H9 (cell line): ENCODE data around the gene KCTD12. TPM values are rescaled to one million over a fixed set of nuclear protein-coding genes. Genes with fewer than 3 reads are reported as not detected.

Source experiments
- DNase-seq: peaks from one replicate; pipeline ENCODE4 v3.0.0-alpha.2; 2017
- H2AFZ ChIP-seq: one replicate; pipeline ENCODE4 v1.6.1; 2013; ENCODE audit warnings: mild to moderate bottlenecking, low read length, control low read depth, moderate library complexity
- H2AK5ac ChIP-seq: 2 replicates; pipeline ENCODE4 v1.6.1; 2013; ENCODE audit warnings: low read length, control low read depth, mixed read lengths; ENCODE audit not compliant: insufficient read length
- H2BK120ac ChIP-seq: one replicate; pipeline ENCODE4 v1.6.1; 2013; ENCODE audit warnings: low read depth, mild to moderate bottlenecking, low read length, control low read depth, inconsistent platforms; ENCODE audit not compliant: poor library complexity, severe bottlenecking
- H2BK12ac ChIP-seq: 2 replicates; pipeline ENCODE4 v1.6.1; 2013; ENCODE audit warnings: low read length, control low read depth, mixed read lengths, low read depth; ENCODE audit not compliant: insufficient read length
- H2BK15ac ChIP-seq: 2 replicates; pipeline ENCODE4 v1.6.1; 2013; ENCODE audit warnings: low read depth, low read length, control low read depth
- H2BK20ac ChIP-seq: one replicate; pipeline ENCODE4 v1.6.1; 2013; ENCODE audit warnings: low read depth, mild to moderate bottlenecking, low read length, control low read depth, inconsistent platforms; ENCODE audit not compliant: poor library complexity, severe bottlenecking
- H2BK5ac ChIP-seq: 2 replicates; pipeline ENCODE4 v1.6.1; 2013; ENCODE audit warnings: low read length, control low read depth, mixed read lengths; ENCODE audit not compliant: insufficient read length
- H3K14ac ChIP-seq: 2 replicates; pipeline ENCODE4 v1.6.1; 2013; ENCODE audit warnings: low read length, control low read depth; ENCODE audit not compliant: insufficient read depth
- H3K18ac ChIP-seq: 2 replicates; pipeline ENCODE4 v1.6.1; 2013; ENCODE audit warnings: low read depth, mild to moderate bottlenecking, mixed read lengths, low read length, control low read depth; ENCODE audit not compliant: insufficient read length
- H3K23ac ChIP-seq: 2 replicates; pipeline ENCODE4 v1.6.1; 2013; ENCODE audit warnings: low read length, control low read depth, mixed read lengths, low read depth; ENCODE audit not compliant: insufficient read length
- H3K23me2 ChIP-seq: 2 replicates; pipeline ENCODE4 v1.6.1; 2013; ENCODE audit warnings: low read depth, mild to moderate bottlenecking, mixed read lengths, low read length, control low read depth; ENCODE audit not compliant: insufficient read length, poor library complexity, severe bottlenecking
- H3K27ac ChIP-seq: 2 replicates; pipeline ENCODE4 v1.5.1; 2013; ENCODE audit warnings: low read length, control low read depth, mixed read lengths, low read depth; ENCODE audit not compliant: insufficient read length
- H3K27me3 ChIP-seq: 2 replicates; pipeline ENCODE4 v1.6.1; 2013; ENCODE audit warnings: low read length, control low read depth, inconsistent platforms; ENCODE audit not compliant: insufficient read depth
- H3K4ac ChIP-seq: 2 replicates; pipeline ENCODE4 v1.6.1; 2013; ENCODE audit warnings: low read depth, mild to moderate bottlenecking, control low read depth, inconsistent platforms, low read length, moderate library complexity
- H3K4me1 ChIP-seq: 2 replicates; pipeline ENCODE4 v1.6.1; 2013; ENCODE audit warnings: low read length, control low read depth, inconsistent platforms; ENCODE audit not compliant: insufficient read depth
- H3K4me2 ChIP-seq: 2 replicates; pipeline ENCODE4 v1.6.1; 2013; ENCODE audit warnings: low read length, control low read depth, mixed read lengths; ENCODE audit not compliant: insufficient read length, insufficient read depth
- H3K56ac ChIP-seq: 2 replicates; pipeline ENCODE4 v1.6.1; 2013; ENCODE audit warnings: low read depth, mild to moderate bottlenecking, mixed read lengths, low read length, control low read depth; ENCODE audit not compliant: insufficient read length
- H3K79me1 ChIP-seq: 2 replicates; pipeline ENCODE4 v1.6.1; 2013; ENCODE audit warnings: low read depth, mild to moderate bottlenecking, moderate library complexity, low read length, control low read depth, inconsistent platforms; ENCODE audit not compliant: insufficient read depth, poor library complexity, severe bottlenecking
- H3K79me2 ChIP-seq: 2 replicates; pipeline ENCODE4 v1.6.1; 2013; ENCODE audit warnings: low read length, control low read depth, inconsistent platforms; ENCODE audit not compliant: insufficient read depth
- H3K9ac ChIP-seq: 2 replicates; pipeline ENCODE4 v1.6.1; 2013; ENCODE audit warnings: low read length, control low read depth, mixed read lengths; ENCODE audit not compliant: insufficient read length; ENCODE audit errors: extremely low read depth
- H3K9me3 ChIP-seq: one replicate; pipeline ENCODE4 v1.6.1; 2013; ENCODE audit warnings: low read depth, low read length, inconsistent platforms; ENCODE audit not compliant: control insufficient read depth
- H3T11ph ChIP-seq: one replicate; pipeline ENCODE4 v1.6.1; 2013; ENCODE audit warnings: mild to moderate bottlenecking, low read length, control low read depth, inconsistent platforms
- H4K20me1 ChIP-seq: one replicate; pipeline ENCODE4 v1.6.1; 2013; ENCODE audit not compliant: control insufficient read depth, insufficient read length, insufficient read depth
- H4K5ac ChIP-seq: 2 replicates; pipeline ENCODE4 v1.6.1; 2013; ENCODE audit warnings: low read depth, mild to moderate bottlenecking, mixed read lengths, low read length, control low read depth; ENCODE audit not compliant: insufficient read length
- H4K8ac ChIP-seq: replicated peaks from 2 replicates; pipeline ENCODE4 v1.6.1; 2013; ENCODE audit warnings: low read length, control low read depth, mixed read lengths, low read depth; ENCODE audit not compliant: insufficient read length
- H4K91ac ChIP-seq: 2 replicates; pipeline ENCODE4 v1.6.1; 2013; ENCODE audit warnings: low read depth, mild to moderate bottlenecking, moderate library complexity, mixed read lengths, low read length, control low read depth; ENCODE audit not compliant: insufficient read length
- H3K27ac Mint-ChIP-seq, 3 experiments: 2 replicates in 2 of 3; 3 replicates in 1 of 3; pipeline ENCODE4 v1.8.0; 2020 to 2021; ENCODE audit warnings: mixed read lengths in 3 of 3, mild to moderate bottlenecking in 1 of 3, moderate library complexity in 1 of 3
- H3K27me3 Mint-ChIP-seq: 2 replicates; pipeline ENCODE4 v1.8.0; 2021; ENCODE audit warnings: low read depth, mild to moderate bottlenecking, moderate library complexity, mixed read lengths
- H3K36me3 Mint-ChIP-seq, 3 experiments: 2 replicates in 2 of 3; 3 replicates in 1 of 3; pipeline ENCODE4 v1.8.0; 2020 to 2021; ENCODE audit warnings: low read depth in 3 of 3, mixed read lengths in 3 of 3; ENCODE audit not compliant: insufficient read depth in 1 of 3
- H3K4me1 Mint-ChIP-seq, 2 experiments: 2 replicates each; pipeline ENCODE4 v1.8.0; 2020; ENCODE audit warnings: mixed read lengths in 2 of 2
- H3K4me3 Mint-ChIP-seq, 2 experiments: 2 replicates in 1 of 2; 3 replicates in 1 of 2; pipeline ENCODE4 v1.8.0; 2020 to 2021; ENCODE audit warnings: mild to moderate bottlenecking in 2 of 2, mixed read lengths in 2 of 2, moderate library complexity in 1 of 2
- H3K9me3 Mint-ChIP-seq, 2 experiments: 2 replicates in 1 of 2; 3 replicates in 1 of 2; pipeline ENCODE4 v1.8.0; 2020; ENCODE audit warnings: mild to moderate bottlenecking in 2 of 2, mixed read lengths in 2 of 2, moderate library complexity in 1 of 2
- CTCF ChIP-seq: fragments of 200-600 bp; sonication (generic); conservative IDR thresholded peaks from 3 replicates; pipeline ENCODE4 v1.8.0; 2021; ENCODE audit warnings: antibody characterized with exemption, mild to moderate bottlenecking
- WGBS: extraction: QIAGEN DNeasy Blood & Tissue Kit; methylation state at CpG from one replicate; pipeline ENCODE4 v1.1.7; 2013; ENCODE audit warnings: missing lambda C conversion rate, low lambda C conversion rate, mixed read lengths; ENCODE audit not compliant: insufficient read length; ENCODE audit errors: extremely low coverage; 5-methylcytosine and 5-hydroxymethylcytosine counted together
- total RNA-seq: library from RNA; stranded (reverse); gene quantifications from 2 replicates; pipeline ENCODE4 v1.2.1, GENCODE V29; 2021

KCTD12 gene
- total RNA-seq, 1 experiment from 2014 or later = 3.4 TPM

- Histone ChIP-seq H3K27ac (no peak overlapping the region), H3K4me1 (no peaks in the 10 kb centered on the region), H4K5ac (no peak overlapping the region), H3K4ac (no peak overlapping the region), H3K23me2 (no peaks in the 10 kb centered on the region), H2BK15ac (no peak overlapping the region), H3K18ac (no peak overlapping the region), H2BK20ac (no peak overlapping the region), H2BK12ac (no peak overlapping the region), H4K91ac (no peak overlapping the region), H4K8ac (no peak overlapping the region), H3K79me2 (no peaks in the 10 kb centered on the region), H3K14ac (no peak overlapping the region), H3K9me3 (no peaks in the 10 kb centered on the region), H3K27me3 (no peaks in the 10 kb centered on the region), H2AFZ (no peak overlapping the region), H3K4me2 (no peak overlapping the region), H2BK5ac (no peak overlapping the region), H2BK120ac (no peak overlapping the region), H3K79me1 (no peaks in the 10 kb centered on the region), H3T11ph (no peak overlapping the region), H3K9ac (no peak overlapping the region), H2AK5ac (no peak overlapping the region), H3K23ac (no peak overlapping the region), H3K56ac (no peak overlapping the region), H4K20me1 (no peaks in the 10 kb centered on the region)
- Mint-ChIP-seq H3K36me3 (no peaks in the 10 kb centered on the region), H3K27me3 (no peaks in the 10 kb centered on the region), H3K9me3 (no peaks in the 10 kb centered on the region), H3K27ac (no peak overlapping the region), H3K4me1 (0 out of 4 replicates have a peak, but pooled peaks cover 0 to 2% of the 10 kb centered on the region in 2 experiments), H3K4me3 (no peak overlapping the region)
- no peak for TF ChIP-seq CTCF
- WGBS = no CpG with 5 or more reads among the region's 8 CpGs
- no peak for DNase-seq
Observed at GRCh38 chr13:76833441-76833954, 52.7 kb downstream of the KCTD12 start.
